SK-MEL-5 (cell line): ENCODE data around the gene CASP8AP2. TPM values are rescaled to one million over a fixed set of nuclear protein-coding genes. Genes with fewer than 3 reads are reported as not detected.
"Not testable (repeated sequence)": the region's sequence is repeated elsewhere in the genome, so short reads cannot be mapped to it uniquely, and the experiment has no call there.

Experiments
- DNase-seq: peaks from one replicate; pipeline ENCODE4 v3.0.0-alpha.2; 2016; ENCODE audit warnings: low read depth, low spot score
- in situ Hi-C: cut with HindIII; loops from 2 replicates; pipeline ENCODE4 v1.10.0; 2016; ENCODE audit warnings: low sequenced_read_pairs, high pct_unique_total_duplicates, low pct_unique_long_range_greater_than_20kb
- total RNA-seq: library from RNA; depleted of rRNA; stranded (reverse); fragments of >200 nt; shearing (Covaris generic); gene quantifications from 2 replicates; pipeline ENCODE4 v1.2.3, GENCODE V29; 2014

Gene CASP8AP2
- total RNA-seq, 1 experiment from 2014 or later = 7.2 TPM

DNA sequence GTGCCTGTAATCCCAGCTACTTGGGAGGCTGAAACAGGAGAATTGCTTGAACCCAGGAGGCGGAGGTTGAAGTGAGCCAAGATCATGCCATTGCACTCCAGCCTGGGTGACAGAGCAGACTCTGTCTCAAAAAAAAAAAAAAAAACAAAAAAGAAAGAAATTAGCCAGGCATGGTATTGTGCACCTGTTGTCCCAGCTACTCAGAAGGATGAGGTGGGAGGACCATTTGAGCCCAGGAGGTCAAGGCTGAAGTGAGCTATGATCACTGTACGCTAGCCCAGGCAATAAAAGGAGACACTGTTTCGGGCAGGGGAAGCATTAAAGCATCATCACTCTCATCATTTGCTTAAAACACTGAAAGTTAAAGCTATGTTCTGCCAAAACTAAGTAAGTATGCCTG is 16.3 kb upstream of the CASP8AP2 start:
- in situ Hi-C loops = not testable (repeated sequence)

DNA sequence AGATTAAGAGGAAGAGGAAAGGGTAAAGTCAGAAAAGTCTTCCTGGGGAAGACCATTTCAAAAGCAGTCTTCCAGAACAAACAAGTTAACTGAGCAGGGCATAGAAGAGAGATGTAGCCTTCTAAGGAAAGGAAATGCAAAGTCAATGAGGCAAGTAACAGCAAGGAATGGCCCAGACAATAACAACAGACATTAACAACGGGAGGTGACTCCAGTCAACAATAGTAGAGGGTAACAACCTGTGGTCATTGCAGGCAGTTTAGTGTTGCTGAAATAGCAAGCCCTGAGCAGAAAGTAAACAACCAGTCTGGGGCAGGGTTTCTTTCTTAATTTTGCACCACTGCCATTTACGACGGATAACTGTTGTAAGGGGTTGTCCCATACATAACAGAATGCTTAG is 12.2 kb upstream of the CASP8AP2 start:
- DNase-seq = no peak
- in situ Hi-C loops = no loop called here

More for the DNA sequence above, 16.3 kb upstream of the CASP8AP2 start:
- DNase-seq = not testable (repeated sequence)

DNA sequence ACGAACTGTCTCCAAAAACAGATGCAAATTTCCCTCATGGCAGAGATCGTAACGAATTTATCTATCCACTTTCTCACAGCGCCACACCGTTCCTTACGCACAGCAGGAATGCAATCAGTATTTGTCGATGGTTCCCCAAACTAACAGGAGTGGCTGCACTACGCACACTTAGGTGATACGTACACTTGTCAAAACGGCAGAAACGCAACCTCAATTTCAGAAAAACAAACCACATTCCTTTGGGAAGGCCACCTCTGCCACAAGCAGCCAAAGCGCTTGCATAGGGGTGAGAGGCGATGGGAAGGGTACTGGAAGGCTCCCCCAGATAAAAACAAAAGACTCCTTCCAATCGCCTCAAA is 10.7 kb upstream of the CASP8AP2 start:
- peak; percentile 18 for DNase-seq
- in situ Hi-C loops = no loop called here

DNA sequence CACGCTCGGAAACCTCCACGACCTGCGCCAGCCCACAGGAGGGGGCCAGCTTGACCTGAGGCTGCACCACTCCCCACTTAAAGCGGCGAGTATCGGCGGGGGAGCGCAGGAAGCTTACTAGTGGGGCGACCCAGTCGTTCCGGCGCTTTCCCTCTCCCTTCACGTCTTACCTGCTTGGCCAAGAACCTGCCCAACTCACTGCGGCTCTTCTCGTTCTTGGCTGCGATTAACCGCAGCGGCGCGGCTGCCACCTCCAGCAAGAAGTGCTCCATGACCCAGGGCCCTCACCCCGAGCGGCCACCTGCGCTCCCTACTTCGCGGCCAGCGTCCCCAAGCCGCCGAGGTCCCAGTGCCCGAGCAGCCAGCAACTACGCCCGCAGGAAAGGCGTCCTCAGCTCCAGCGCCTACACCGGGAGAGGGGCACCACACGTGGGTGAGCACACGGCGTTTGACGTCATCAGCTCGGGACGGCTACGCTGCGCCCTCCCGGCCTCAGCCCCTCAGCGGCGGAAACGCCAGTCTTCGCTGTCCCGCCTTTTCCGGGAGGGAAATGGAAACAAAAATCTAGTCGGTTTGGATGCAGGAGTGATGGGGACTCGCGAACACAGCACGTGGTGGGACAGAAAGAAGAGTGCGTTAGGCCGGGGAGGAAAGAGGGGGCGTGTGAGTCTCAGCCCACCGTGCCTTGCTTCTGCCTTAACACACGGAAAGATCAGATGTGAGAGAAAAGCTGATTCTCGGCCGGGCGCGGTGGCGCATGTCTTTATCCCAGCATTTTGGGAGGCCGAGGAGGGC is 10.1 kb upstream of the CASP8AP2 start, which contains the start of gene MDN1:
TSS of gene MDN1 (minus strand) at position 459 of the 795 bp plus-strand sequence. CDS start at position 272, 187 bp downstream.
- peak; percentile 95 for DNase-seq
- in situ Hi-C loops = no loop called here

DNA sequence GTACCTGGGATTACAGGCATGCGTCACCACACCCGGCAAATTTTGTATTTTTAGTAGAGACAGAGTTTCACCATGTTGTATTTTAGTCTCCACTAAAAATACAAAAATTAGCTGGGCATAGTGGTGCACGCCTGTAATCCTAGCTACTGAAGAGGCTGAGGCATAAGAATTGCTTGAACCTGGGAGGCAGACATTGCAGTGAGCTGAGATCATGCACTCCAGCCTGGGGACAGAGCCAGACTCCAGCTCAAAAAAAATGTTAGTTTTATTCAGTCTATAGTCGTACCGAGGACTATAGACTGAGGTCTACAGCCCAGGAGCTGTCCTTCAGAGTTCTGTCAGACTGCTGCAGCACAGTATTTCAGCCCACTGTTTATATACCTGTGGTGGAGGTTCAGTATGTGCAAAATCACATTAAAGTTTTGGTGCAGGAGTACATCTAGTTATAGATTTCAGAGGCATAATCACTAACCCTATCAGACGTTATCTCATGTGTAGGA is 3.6 kb upstream of the CASP8AP2 start:
- DNase-seq = no peak
- in situ Hi-C loops = no loop called here

- in situ Hi-C loops, DNase-seq: not testable (repeated sequence)
These were observed 1.1 kb upstream of the CASP8AP2 start for GRCh38 chr6:89828475-89828987.

GRCh38 chr6:89828988-89829471 is 650 bp upstream of the CASP8AP2 start:
- in situ Hi-C loops = no loop called here
- DNase-seq = no peak

- DNase-seq = no peak
- in situ Hi-C loops = no loop called here
These were observed 610 bp downstream of the CASP8AP2 start for GRCh38 chr6:89830170-89830809.

DNA sequence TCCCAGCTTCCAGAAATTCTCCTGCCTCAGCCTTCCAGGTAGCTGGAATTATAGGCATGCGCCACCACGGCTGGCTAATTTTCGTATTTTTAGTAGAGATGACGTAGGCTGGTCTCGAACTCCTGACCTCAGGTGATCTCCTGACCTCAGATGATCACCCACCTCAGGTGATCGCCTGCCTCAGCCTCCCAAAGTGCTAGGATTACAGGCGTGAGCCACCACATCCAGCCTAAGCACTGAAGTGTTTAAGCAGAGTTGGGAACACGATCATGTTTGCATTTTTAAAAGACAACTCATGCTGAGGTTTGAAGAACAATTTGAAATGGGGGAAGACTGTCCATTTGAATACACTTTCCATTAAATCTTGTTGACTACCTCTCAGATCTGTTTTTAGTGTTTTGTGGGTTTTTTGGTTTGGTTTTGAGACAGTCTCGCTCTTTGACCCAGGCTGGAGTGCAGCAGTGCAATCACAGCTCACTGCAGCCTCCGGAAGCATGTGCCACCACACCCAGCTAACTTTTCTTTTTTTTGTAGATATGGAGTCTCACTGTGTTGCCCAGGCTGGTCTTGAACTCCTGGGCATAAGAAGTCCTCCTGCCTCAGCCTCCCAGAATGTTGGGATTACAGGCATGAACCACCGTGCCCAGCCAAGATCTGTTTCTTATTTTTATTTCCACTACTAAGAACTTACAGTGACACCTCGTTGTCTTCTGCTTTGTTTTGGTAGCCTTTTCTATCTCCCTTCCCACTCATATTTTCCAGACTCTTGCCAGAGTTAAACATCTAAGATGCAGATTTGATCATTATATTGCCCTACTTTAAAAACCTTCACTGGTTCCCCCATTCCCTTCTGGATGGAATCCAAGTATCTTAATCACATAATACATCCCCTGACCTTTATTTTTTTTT is 5.5 kb downstream of the CASP8AP2 start:
- DNase-seq = no peak
- in situ Hi-C loops = no loop called here

DNA sequence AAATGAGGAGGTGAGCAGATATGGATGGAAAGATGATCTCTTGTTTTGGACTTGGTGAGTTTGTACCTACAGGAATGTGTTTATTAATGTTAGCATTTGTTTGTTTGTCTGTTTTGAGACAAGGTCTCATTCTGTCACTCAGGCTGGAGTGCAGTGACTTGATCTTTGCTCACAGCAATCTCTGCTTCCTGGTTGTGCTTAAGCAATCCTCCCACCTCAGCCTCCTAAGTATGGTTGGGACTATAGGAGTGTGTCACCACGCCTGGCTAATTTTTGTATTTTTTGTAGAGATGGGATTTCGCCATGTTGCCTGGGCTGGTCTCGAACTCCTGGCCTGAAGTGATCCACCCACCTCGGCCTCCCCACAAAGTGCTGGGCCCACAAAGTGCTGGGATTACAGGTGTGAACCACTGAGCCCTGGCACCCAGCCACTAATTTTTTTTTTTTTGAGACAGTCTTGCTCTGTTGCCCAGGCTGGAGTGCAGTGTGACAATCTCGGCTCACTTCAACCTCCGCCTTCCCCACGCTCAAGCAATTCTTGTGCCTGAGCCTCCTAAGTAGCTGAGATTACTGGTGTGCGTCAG is 7.1 kb downstream of the CASP8AP2 start:
- no peak for DNase-seq
- in situ Hi-C loops = no loop called here

GRCh38 chr6:89840538-89840937 is 10.9 kb downstream of the CASP8AP2 start:
- DNase-seq = no peak
- in situ Hi-C loops = no loop called here

GRCh38 chr6:89842228-89842627 is 12.5 kb downstream of the CASP8AP2 start:
- in situ Hi-C loops = no loop called here
- DNase-seq = no peak

DNA sequence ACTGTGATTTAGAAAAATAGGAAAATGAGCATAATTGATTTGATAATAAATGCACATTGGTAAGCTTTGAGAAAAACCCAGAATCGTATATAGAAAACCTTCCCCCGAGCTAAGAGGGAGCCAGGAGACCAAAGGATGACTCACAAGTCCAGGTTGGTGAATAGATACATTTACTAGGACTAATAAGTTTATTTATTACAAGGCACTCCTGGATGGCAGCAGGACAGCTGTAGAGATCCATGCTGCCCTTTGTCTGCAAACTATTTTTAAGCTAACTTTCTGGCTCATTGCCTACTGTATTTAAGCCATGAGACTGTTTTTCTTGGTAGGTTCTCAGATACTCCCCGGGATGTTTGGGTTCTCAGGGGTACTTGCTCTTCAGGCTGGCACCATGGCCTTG is 13.4 kb downstream of the CASP8AP2 start:
- no peak for DNase-seq
- in situ Hi-C loops = no loop called here

GRCh38 chr6:89847513-89847912 is 17.8 kb downstream of the CASP8AP2 start:
- in situ Hi-C loops = not testable (repeated sequence)

GRCh38 chr6:89853068-89853467 is 23.4 kb downstream of the CASP8AP2 start:
- in situ Hi-C loops = no loop called here
- DNase-seq = no peak

More at GRCh38 chr6:89847513-89847912, 17.8 kb downstream of the CASP8AP2 start:
- DNase-seq = not testable (repeated sequence)

- in situ Hi-C loops = no loop called here
- DNase-seq = no peak
These were observed 28.4 kb downstream of the CASP8AP2 start for GRCh38 chr6:89858041-89858440.

DNA sequence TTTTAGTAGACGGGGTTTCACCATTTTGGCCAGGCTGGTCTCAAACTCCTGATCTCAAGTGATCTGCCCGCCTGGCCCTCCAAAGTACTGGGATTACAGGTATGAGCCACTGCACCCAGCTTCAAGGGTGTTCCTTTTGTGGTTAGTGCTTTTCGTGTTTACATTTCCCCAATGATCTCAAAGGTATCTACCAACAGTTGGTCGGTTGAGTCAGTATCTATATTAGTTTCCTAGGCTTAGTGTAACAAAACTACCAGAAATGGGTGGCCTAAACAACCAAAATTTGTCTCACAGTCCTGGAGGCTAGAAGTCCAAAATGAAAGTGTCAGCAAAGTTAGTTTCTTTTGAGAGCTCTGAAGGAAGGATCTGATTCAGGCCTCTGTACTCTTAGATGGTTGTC is 30.1 kb downstream of the CASP8AP2 start:
- DNase-seq = no peak
- in situ Hi-C loops = no loop called here
